Neural progenitor cell (in vitro differentiated cells): ENCODE data around the gene CDH2.

Source experiments
- CTCF ChIP-seq: fragments of 200-600 bp; sonication (generic); IDR thresholded peaks from 2 replicates; pipeline ENCODE4 v1.5.1; 2017; ENCODE audit warnings: antibody characterized with exemption, mild to moderate bottlenecking
- EZH2 ChIP-seq: fragments of 200-600 bp; sonication (generic); IDR thresholded peaks from 2 replicates; pipeline ENCODE4 v1.6.1; 2017; ENCODE audit warnings: antibody characterized with exemption, mild to moderate bottlenecking, moderate library complexity
- EZH2phosphoT487 ChIP-seq: fragments of 200-600 bp; sonication (generic); IDR thresholded peaks from 2 replicates; pipeline ENCODE4 v1.6.1; 2017; ENCODE audit warnings: antibody characterized with exemption

DNA sequence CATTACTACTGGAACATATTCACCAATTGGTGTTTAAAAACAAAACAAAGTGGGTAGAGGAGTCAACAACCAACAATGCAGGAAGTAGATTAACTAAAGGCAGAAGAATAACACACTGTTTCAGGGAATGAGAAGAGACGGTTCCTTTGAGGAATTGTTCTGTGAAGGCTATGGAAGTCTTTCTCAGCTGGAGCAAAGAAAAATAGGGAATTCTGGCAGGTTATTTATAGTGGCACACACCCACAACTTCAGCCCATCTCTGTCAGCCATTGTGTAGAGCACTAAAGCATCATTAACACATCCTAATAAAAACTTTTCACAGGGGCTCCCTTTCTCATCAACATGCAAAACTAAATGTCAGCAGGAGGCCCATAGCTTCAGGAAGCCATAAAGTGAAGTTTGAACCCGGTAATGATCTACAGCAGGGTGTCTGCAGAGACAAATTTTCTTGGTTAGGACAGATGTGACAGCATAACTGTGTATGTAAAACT, 113.6 kb downstream of the CDH2 start:
- TF ChIP-seq CTCF (no peak), EZH2 (no peak), EZH2phosphoT487 (no peak)
